ENCODE measurements around the gene EPN2. TPM values are rescaled to one million over a fixed set of nuclear protein-coding genes. Genes with fewer than 3 reads are reported as not detected.
A peak's percentile ranks its signal among the peaks of the same experiment; 100 is the strongest.

EPN2 gene
- total RNA-seq, 4 donors from 2014 or later: 18.9 to 31.8 (median 26.2) TPM

- Histone ChIP-seq H3K4me3 (no peak overlapping the region), H3K27ac (peak overlapping the region; percentile 32 to 52 (median 46)), H3K4me1 (peaks cover 61 to 64% of the 10 kb centered on the region in 2 donors), H3K27me3 (no peaks in the 10 kb centered on the region), H3K36me3 (no peaks in the 10 kb centered on the region), H3K9me3 (no peaks in the 10 kb centered on the region)
- DNase-seq (no peak), ATAC-seq (peak; percentile 22 to 30)
- in situ Hi-C loops (cut with MboI; ENCODE audit: low sequenced_read_pairs in 4 of 4) (no loop called here), intact Hi-C loops (cut with DNase I; ENCODE audit: low total_unique reads) (no loop called here)
- TF ChIP-seq CTCF (IDR thresholded peaks at IDR 0.05 in 4 of 5, conservative IDR thresholded peaks at IDR 0.05 in 1 of 5) (peak in 2 of 5 experiments; percentile 15 to 18), POLR2A (IDR thresholded peaks at IDR 0.05) (no peak)
These were observed 33.8 kb downstream of the EPN2 start for GRCh38 chr17:19270704-19271611.

GRCh38 chr17:19271780-19272357, 34.7 kb downstream of the EPN2 start:
- in situ Hi-C loops (cut with MboI; ENCODE audit: low sequenced_read_pairs in 4 of 4) (no loop called here), intact Hi-C loops (cut with DNase I; ENCODE audit: low total_unique reads) (no loop called here)
- H3K36me3 ChIP-seq: no peaks in the 10 kb centered on the region
- H3K4me3 ChIP-seq: no peak overlapping the region
- H3K4me1 ChIP-seq: peaks cover 59 to 68% of the 10 kb centered on the region in 2 donors
- TF ChIP-seq CTCF (IDR thresholded peaks at IDR 0.05 in 4 of 5, conservative IDR thresholded peaks at IDR 0.05 in 1 of 5): no peak
- no peak for TF ChIP-seq POLR2A (IDR thresholded peaks at IDR 0.05)
- ATAC-seq (no peak), DNase-seq (no peak)
- H3K27ac ChIP-seq: peak overlapping the region; percentile 12 to 51 (median 36)
- H3K9me3 ChIP-seq: no peaks in the 10 kb centered on the region
- no peaks in the 10 kb centered on the region for H3K27me3 ChIP-seq

GRCh38 chr17:19273731-19274130, 36.6 kb downstream of the EPN2 start:
- H3K27ac ChIP-seq: peak overlapping the region in 3 of 4 donors; percentile 32 to 49 (median 35)
- in situ Hi-C loops (cut with MboI; ENCODE audit: low sequenced_read_pairs in 4 of 4) (no loop called here), intact Hi-C loops (cut with DNase I; ENCODE audit: low total_unique reads) (no loop called here)
- DNase-seq: no peak
- H3K9me3 ChIP-seq: no peaks in the 10 kb centered on the region
- H3K4me3 ChIP-seq: no peak overlapping the region
- TF ChIP-seq CTCF (IDR thresholded peaks at IDR 0.05 in 4 of 5, conservative IDR thresholded peaks at IDR 0.05 in 1 of 5): no peak
- no peak for TF ChIP-seq POLR2A (IDR thresholded peaks at IDR 0.05)
- H3K36me3 ChIP-seq: no peaks in the 10 kb centered on the region
- H3K4me1 ChIP-seq: peaks cover 47 to 55% of the 10 kb centered on the region in 2 donors
- no peaks in the 10 kb centered on the region for H3K27me3 ChIP-seq
- ATAC-seq: no peak

GRCh38 chr17:19274893-19275292, 37.7 kb downstream of the EPN2 start:
- intact Hi-C loops (cut with DNase I; ENCODE audit: low total_unique reads) (no loop called here), in situ Hi-C loops (cut with MboI; ENCODE audit: low sequenced_read_pairs in 4 of 4) (no loop called here)
- H3K4me1 ChIP-seq: peaks cover 36 to 43% of the 10 kb centered on the region in 2 donors
- no peaks in the 10 kb centered on the region for H3K9me3 ChIP-seq
- no peaks in the 10 kb centered on the region for H3K27me3 ChIP-seq
- no peak for TF ChIP-seq CTCF (IDR thresholded peaks at IDR 0.05 in 4 of 5, conservative IDR thresholded peaks at IDR 0.05 in 1 of 5)
- TF ChIP-seq POLR2A (IDR thresholded peaks at IDR 0.05): no peak
- no peak overlapping the region for H3K4me3 ChIP-seq
- no peak for ATAC-seq
- no peaks in the 10 kb centered on the region for H3K36me3 ChIP-seq
- H3K27ac ChIP-seq: peak overlapping the region in 3 of 4 donors; percentile 2 to 47 (median 35)
- no peak for DNase-seq
